ENCODE results near the gene TTF2.

Gene TTF2

GRCh38 chr1:117059678-117060440 is at the start of gene TTF2:
Gene TTF2, plus strand, starts transcription at chr1:117060326. Its CDS starts 21 bp downstream, at chr1:117060347.
- peak; percentile 91 for DNase-seq (ENCODE audit: low read depth)

DNA sequence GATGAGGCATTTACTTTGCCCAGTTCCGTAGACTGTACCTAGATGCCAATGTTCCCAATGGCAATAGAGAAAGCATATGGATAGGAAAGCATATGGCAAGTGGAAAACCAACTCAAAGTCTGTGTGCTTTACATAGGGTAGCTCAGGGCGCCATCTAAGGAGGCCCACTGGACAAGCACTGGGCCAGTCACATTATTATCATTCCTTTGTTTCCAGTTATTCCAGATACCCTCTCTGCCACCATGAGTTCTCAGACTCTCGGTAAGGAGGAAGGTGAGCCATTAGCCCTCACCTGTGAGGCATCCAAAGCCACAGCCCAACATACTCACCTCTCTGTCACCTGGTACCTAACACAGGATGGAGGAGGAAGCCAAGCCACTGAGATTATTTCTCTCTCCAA is 48.8 kb upstream of the TTF2 start:
- DNase-seq (ENCODE audit: low read depth), result no peak

DNA sequence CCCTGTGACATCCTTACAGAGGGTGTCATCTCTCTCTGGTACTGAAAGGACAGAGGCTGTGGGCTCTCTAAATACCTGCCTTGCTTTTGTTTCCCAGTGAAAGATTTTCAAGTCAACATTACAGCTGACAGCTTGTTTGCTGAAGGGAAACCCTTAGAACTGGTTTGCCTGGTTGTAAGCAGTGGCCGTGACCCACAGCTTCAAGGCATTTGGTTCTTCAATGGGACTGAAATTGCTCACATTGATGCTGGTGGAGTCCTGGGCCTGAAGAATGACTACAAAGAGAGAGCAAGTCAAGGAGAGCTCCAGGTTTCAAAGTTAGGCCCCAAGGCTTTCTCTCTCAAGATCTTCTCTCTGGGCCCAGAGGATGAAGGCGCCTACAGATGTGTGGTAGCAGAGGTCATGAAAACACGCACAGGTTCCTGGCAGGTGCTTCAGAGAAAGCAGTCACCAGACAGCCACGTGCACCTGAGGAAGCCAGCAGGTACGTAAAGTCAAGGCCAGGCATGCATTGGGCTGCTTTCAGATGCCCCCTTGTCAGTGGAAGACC is 46.7 kb upstream of the TTF2 start:
- no peak for DNase-seq (ENCODE audit: low read depth)

DNA sequence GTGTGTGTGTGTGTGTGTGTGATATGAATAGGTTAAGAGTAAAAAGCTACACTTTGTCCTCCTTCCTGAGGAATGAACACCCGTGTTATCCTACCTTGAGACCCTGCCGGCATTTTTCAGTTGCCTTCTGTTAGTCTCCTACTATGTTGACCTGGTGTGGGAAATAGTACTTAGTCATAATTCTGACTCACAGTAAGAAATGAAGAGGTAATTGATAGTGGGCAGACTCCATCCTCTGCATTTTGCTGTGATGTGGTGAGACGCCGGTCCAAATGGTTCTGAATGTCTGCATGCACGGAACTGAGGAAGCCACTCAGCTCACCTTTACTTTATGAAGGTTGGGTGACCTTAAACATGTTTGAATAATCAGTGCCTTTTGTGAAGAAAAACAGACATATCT is 45.9 kb upstream of the TTF2 start:
- no peak for DNase-seq (ENCODE audit: low read depth)

- DNase-seq (ENCODE audit: low read depth), result no peak
Observed at GRCh38 chr1:117015724-117016123, 44.4 kb upstream of the TTF2 start.

DNA sequence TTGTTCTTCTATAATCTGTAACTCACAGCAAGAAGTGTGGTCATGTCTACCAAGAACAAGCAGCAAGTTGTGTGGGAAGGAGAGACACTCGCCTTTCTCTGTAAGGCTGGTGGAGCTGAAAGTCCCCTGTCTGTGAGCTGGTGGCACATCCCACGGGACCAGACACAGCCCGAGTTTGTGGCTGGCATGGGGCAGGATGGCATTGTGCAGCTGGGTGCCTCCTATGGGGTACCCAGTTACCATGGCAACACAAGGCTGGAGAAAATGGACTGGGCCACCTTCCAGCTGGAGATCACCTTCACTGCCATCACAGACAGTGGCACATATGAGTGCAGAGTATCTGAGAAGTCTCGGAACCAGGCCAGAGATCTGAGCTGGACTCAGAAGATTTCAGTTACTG is 43.1 kb upstream of the TTF2 start:
- DNase-seq (ENCODE audit: low read depth), result no peak

DNA sequence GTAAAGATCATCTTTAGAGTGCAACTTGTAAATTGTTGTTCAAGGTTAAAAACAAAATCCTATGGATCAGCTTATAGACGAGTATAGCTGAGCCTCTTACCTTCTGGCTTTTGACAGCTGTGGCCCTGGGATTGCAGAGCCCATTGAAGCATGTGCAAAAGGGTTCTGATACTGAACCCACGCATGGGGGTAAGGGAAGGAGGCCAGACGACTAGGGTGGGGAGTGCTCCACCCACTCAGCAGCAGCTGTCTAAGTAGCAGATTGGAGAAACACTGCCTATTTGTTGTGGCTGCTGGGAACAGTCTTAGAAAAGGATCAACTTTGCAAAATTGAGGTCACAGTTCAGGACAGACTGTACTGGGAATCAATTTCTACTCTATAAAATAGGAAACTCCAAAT is 42.5 kb upstream of the TTF2 start:
- no peak for DNase-seq (ENCODE audit: low read depth)

- DNase-seq (ENCODE audit: low read depth), result no peak
Observed at GRCh38 chr1:117020526-117021156, 39.5 kb upstream of the TTF2 start.

DNA sequence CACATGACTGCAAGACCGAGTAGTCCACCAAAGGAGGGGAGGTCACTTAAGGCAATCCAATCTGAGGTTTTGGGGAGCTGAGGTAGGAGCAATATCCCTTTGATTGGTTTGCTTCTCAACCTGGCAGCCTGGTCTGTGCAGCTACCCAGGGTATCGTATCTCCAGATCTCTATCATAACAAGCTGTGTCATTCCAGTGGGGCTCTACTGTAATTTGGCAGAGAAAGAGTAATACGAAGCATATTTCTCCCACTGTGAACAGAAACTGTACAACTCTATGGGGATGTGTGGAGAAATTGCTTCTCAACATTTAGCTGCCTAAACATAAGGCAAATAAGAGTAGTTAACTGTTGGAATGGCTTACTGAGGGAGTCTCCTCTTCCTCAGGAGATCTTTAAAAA is 38.0 kb upstream of the TTF2 start:
- DNase-seq (ENCODE audit: low read depth), result no peak

DNA sequence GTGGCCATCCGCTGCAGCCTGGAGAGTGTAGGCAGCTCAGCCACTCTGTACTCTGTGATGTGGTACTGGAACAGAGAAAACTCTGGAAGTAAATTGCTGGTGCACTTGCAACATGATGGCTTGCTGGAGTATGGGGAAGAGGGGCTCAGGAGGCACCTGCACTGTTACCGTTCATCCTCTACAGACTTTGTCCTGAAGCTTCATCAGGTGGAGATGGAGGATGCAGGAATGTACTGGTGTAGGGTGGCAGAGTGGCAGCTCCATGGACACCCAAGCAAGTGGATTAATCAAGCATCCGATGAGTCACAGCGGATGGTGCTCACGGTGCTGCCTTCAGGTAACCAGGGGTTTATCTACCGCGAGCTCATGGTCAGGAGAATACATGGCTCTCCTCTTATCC is 34.6 kb upstream of the TTF2 start:
- DNase-seq (ENCODE audit: low read depth), result no peak

GRCh38 chr1:117026361-117026760 is 33.8 kb upstream of the TTF2 start:
- DNase-seq (ENCODE audit: low read depth), result no peak

DNA sequence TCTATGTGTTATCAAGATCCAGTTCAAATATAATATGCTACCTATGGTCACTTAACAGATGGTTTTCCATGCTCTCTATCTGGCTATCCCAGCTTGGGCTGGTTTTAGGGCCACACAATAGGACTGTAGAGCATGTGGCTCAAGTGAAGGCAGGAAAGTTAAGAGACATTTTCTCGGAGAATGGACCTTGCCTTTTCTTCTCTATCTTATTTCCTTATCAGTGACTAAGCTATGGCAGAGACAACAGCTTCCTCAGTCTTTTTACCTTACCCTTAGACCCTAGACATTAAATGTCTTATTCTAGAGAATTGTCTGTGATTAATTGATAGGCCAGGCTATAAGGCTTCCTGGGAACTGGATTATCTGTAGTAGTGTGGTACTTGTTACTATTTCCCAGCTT is 30.4 kb upstream of the TTF2 start:
- no peak for DNase-seq (ENCODE audit: low read depth)

DNA sequence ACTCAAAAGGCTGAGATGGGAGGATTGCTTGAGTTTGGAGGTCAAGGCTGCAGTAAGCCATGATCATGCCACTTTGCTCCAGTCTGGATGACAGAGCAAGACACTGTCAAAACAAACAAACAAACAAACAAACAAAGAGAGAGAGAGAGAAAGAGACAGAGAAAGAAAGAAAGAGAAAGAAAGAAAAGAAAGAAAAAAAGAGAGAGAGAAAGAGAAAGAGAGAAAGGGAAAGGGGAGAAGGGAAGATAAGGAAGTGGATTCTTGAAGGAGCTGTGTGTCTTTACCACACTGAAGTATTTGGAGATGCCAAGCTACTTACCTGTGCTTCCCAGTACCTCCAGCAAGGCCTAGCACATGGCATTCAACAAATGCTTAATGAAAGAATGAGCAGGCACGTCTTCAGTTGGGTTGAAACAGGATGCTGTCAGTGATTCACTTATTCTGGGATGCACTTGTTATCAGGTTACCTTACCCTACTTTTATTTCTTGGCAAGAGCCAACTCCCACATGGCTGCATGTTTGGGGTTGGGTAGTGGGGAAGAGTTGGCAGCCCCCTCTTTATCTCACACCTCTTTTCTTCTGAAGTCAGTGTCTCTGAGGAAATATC is 29.8 kb upstream of the TTF2 start:
- no peak for DNase-seq (ENCODE audit: low read depth)

- DNase-seq (ENCODE audit: low read depth), result no peak
Observed at GRCh38 chr1:117032266-117032665, 27.9 kb upstream of the TTF2 start.

DNA sequence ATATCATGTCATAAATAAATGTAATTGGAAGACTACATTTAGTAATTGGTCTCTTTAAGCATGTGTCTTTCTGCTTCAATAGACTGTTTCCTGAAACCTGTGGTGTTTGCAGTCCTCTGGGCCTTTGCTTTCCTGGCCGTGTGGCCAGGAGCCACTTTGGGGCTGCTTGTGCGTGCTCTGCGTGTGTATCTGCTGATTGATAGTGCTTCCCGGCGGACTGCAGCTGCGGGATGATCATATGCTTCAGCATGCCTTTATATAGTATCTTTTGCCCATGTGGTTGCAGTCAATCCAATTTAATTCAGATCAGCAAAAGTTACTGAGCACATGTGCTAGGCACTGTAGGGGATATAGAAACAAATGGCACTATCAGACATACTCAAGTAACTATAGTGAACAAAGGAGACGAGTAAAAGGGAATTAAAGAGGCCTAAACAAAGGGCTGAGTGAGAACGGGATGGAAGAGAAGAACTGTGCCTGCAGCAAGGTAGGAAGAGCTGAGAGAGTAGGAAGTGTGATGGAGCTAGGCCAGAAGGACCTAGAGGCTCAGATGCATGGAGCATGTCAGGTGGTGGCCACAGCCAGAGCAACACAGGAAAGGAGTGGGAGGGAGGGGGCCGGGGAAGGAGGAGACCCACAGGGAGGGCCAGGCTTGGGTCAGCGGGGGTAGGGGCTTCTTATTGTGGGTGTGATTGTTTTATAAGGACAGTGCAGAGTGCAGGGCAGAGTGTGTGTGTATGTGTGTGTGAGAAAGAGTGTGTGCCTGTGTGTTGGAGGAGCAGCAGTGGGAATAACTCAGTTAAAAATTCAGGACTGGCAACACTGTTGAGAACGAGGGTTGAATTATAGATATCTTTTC is 27.2 kb upstream of the TTF2 start:
- DNase-seq (ENCODE audit: low read depth), result no peak

DNA sequence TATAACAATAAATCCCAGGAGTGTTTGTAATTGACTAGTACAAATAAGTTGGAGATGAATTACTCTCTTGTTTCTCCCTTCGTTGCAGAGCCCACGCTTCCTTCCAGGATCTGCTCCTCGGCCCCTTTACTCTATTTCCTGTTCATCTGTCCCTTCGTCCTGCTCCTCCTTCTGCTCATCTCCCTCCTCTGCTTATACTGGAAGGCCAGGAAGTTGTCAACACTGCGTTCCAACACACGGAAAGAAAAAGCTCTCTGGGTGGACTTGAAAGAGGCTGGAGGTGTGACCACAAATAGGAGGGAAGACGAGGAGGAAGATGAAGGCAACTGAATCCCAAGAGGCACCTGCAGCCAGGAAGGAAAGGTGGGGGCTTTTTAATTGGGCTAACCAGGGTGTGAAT is 26.4 kb upstream of the TTF2 start:
- DNase-seq (ENCODE audit: low read depth), result no peak

DNA sequence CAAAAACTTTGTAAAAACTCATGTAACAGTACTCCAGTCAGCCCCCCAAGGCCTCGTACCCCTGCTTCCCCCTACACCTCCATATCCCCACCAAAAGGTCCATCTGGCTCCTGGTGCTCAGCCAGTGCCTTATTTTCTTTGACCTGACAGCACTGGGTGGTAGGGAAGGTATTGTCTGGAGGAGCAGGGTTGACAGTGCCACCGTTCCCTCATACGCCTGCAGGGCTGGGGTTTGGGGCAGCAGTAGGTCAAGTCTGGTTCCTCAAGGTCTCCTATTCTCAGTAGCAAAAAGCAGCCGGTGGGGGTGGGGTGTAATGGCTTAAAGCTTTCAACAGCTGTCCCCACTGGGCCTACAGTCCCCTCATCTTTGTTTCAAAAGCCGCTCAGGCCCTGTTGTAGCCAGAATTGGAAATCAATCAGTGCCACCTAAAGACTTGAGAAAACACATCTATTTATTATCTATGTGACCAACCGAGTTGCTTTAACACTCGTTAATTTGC is 25.3 kb upstream of the TTF2 start:
- DNase-seq (ENCODE audit: low read depth), result no peak

DNA sequence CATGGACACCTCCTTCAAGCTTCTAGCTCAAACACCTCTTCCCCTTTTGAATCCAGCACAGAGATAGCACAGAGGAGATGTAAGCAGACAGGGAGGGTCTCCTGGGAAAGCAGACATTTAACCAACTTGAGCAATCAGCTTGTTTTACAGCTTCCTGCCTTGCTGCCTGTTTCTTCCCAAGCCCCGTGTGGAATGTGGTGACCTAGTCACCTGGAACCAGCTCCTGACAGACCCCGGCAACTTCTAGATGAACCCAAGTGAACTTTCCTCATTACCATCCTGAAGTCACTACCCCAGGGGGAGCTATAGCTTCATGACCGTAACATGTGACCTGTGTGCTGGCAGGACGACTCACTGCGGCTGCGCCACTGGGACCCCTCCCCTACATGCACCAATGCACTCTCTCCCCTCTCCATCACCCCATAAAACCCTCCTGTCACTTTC is 24.1 kb upstream of the TTF2 start:
- DNase-seq (ENCODE audit: low read depth), result no peak

DNA sequence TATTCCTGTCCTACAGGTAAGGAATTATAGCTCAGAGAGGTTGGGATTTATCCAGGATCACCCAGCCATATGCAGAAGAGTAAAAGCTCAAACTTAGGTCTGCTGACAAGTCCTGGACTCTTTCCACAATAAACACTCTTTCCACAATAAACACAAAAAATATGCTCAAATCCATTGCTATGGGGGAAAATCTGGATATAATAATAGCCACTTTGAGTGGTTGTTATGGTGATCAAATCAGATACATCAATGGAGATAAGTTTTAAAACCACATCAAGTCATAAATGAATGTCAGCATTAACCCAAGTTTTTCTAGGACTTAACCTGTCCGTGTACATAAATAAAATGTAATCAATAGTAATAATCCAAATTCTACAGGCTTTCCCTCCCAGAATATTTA is 22.3 kb upstream of the TTF2 start:
- no peak for DNase-seq (ENCODE audit: low read depth)

- no peak for DNase-seq (ENCODE audit: low read depth)
Observed at GRCh38 chr1:117038236-117038635, 21.9 kb upstream of the TTF2 start.

DNA sequence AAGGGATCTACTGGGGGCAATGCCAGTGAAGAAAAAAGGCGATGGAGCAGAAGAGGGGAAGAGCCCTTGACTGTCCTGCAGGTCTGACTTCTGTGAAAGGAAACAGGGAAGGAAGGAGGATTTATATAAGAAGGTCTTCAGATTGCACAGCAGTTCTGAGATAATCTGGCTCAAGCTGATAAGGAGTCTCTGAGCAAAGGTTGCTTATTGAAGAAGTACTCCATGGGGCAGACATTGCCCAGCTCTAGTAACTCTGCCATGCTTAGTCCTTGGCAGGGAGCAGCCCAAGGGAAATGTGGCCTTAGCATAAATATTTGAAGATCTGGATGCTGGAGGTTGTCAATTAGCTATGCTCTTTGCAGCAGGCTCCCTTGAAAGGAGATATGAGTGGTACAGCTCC is 15.9 kb upstream of the TTF2 start:
- no peak for DNase-seq (ENCODE audit: low read depth)

- DNase-seq (ENCODE audit: low read depth), result no peak
Observed at GRCh38 chr1:117045644-117046043, 14.5 kb upstream of the TTF2 start.

Measured in activated T-cell treated with anti-CD3 and anti-CD28 coated beads for 48 hours (primary cell).